OCI-LY7 (cell line): ENCODE results near the gene SKA3. TPM values are rescaled to one million over a fixed set of nuclear protein-coding genes. Genes with fewer than 3 reads are reported as not detected.
"Not testable (repeated sequence)": the region's sequence is repeated elsewhere in the genome, so short reads cannot be mapped to it uniquely, and the experiment has no call there.

Source experiments
- BruUV-seq: library from RNA; stranded (reverse); fragments of 400-500 nt; replicated peaks from 2 replicates; lab custom pipeline; 2021; lab: Mats Ljungman, UMichigan
- CTCF ChIA-PET: fragments of 300-600 bp; sonication (Branson Sonifier 250); formaldehyde crosslinking; loops from one replicate; lab custom pipeline; 2022; ENCODE audit warnings: antibody characterized with exemption; ENCODE audit not compliant: unreplicated experiment; lab: Charles Lee
- POLR2A ChIA-PET: fragments of 300-600 bp; sonication (Branson Sonifier 250); formaldehyde crosslinking; loops from one replicate; lab custom pipeline; 2022; ENCODE audit warnings: antibody characterized with exemption; lab: Charles Lee
- DNase-seq: peaks from one replicate; pipeline ENCODE4 v3.0.0-alpha.2; 2015; ENCODE audit warnings: low spot score
- H2AFZ ChIP-seq: fragments of 200-600 bp; sonication (generic), shearing (Covaris generic); 2 replicates; pipeline ENCODE4 v1.6.1; 2014; ENCODE audit warnings: mild to moderate bottlenecking, antibody characterized with exemption, low read length, moderate library complexity
- H3K27ac ChIP-seq: fragments of 200-600 bp; sonication (generic); 2 replicates; pipeline ENCODE4 v1.5.1; 2014; ENCODE audit warnings: mixed run types, low read depth, mild to moderate bottlenecking, moderate library complexity, low read length, inconsistent platforms; ENCODE audit not compliant: poor library complexity, severe bottlenecking
- H3K36me3 ChIP-seq: fragments of 200-600 bp; sonication (generic); 2 replicates; pipeline ENCODE4 v1.6.1; 2014; ENCODE audit warnings: mild to moderate bottlenecking, antibody characterized with exemption, low read length, moderate library complexity, mixed read lengths; ENCODE audit not compliant: insufficient read depth
- H3K4me1 ChIP-seq: fragments of 200-600 bp; sonication (generic); 2 replicates; pipeline ENCODE4 v1.5.1; 2014; ENCODE audit warnings: mild to moderate bottlenecking, low read length; ENCODE audit not compliant: insufficient read depth, poor library complexity, severe bottlenecking
- H3K4me2 ChIP-seq: fragments of 200-600 bp; sonication (generic); 2 replicates; pipeline ENCODE4 v1.6.1; 2014; ENCODE audit warnings: mild to moderate bottlenecking, low read length
- H3K4me3 ChIP-seq: fragments of 200-600 bp; sonication (generic); 2 replicates; pipeline ENCODE4 v1.5.1; 2014; ENCODE audit warnings: mild to moderate bottlenecking, low read depth, low read length; ENCODE audit not compliant: poor library complexity, severe bottlenecking
- H3K79me2 ChIP-seq: fragments of 200-600 bp; sonication (generic); 2 replicates; pipeline ENCODE4 v1.6.1; 2016; ENCODE audit warnings: low read depth, mild to moderate bottlenecking, low read length, moderate library complexity, mixed read lengths; ENCODE audit not compliant: insufficient read depth
- H3K9me2 ChIP-seq: fragments of 200-600 bp; sonication (generic); 2 replicates; pipeline ENCODE4 v1.6.1; 2016; ENCODE audit warnings: mild to moderate bottlenecking, low read length, mixed read lengths; ENCODE audit not compliant: insufficient read depth
- H3K9me3 ChIP-seq: fragments of 200-600 bp; sonication (generic); 2 replicates; pipeline ENCODE4 v1.6.1; 2014; ENCODE audit warnings: mild to moderate bottlenecking, mixed run types, low read length, mixed read lengths
- H4K20me1 ChIP-seq: fragments of 200-600 bp; sonication (generic); 2 replicates; pipeline ENCODE4 v1.6.1; 2014; ENCODE audit warnings: mild to moderate bottlenecking, antibody characterized with exemption, low read length, moderate library complexity, mixed read lengths; ENCODE audit not compliant: insufficient read depth
- EZH2phosphoT487 ChIP-seq: fragments of 200-600 bp; sonication (generic); IDR thresholded peaks from 2 replicates; pipeline ENCODE4 v1.6.1; 2018; ENCODE audit warnings: low read depth, borderline replicate concordance, mild to moderate bottlenecking, mixed run types, antibody characterized with exemption, low read length, moderate library complexity, mixed read lengths
- intact Hi-C: fragments of 100-400 bp; cut with micrococcal nuclease; formaldehyde crosslinking; loops from one replicate; pipeline ENCODE4 v1.10.0; 2022; ENCODE audit not compliant: unreplicated experiment
- total RNA-seq, 2 experiments: library from RNA; depleted of rRNA in 1 of 2; stranded (reverse); fragments of >200 nt in 1 of 2; shearing (Covaris generic) in 1 of 2; gene quantifications; 2 replicates each; pipeline ENCODE4 v1.2.3, GENCODE V29; 2014 to 2022
- TF ChIP-seq, protein P1 (sequence below): fragments of 200-600 bp; sonication (generic); conservative IDR thresholded peaks from 2 replicates; pipeline ENCODE4 v1.5.1; 2014; ENCODE audit warnings: mild to moderate bottlenecking, antibody characterized with exemption, low read length, moderate library complexity, mixed read lengths

Gene SKA3
- total RNA-seq, 2 experiments from 2014 or later: 34.4 to 42.4 TPM

DNA sequence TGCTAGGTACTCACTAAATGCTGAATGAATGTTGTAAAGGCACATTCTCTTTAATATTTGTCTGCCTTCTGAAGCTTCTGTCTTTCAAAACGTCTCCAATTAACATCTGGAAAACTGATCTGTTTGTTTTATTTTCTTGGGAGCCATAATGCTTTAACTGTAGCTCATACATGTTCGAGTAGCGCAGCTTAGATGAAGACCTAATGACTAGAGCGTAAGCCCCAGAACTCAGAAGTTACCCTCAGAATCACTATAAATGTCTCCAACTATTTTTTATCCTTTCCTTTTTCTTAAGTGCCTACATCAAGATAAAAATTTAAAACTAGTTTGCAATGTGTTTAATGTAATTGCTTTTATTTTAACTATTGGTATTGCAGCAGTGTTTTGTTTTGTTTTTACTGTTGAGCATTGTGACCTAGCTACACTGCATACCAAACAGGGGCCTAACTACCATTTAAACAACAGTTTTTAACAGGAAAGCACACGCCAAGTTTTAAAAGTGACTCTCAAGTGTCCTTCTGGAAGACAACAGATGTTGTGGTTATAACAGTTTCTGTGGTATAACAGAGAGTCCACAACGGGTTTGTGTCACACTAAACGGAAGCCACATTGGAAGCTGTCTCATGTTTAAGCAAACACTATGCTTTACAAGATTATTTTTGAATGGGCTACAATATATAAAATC is 42.1 kb upstream of the SKA3 start:
- Histone ChIP-seq H3K36me3 (no peaks in the 10 kb centered on the region), H3K9me3 (no peaks in the 10 kb centered on the region), H2AFZ (peak overlapping the region; percentile 42; the same call in 1 of the 2 replicates), H3K9me2 (no peaks in the 10 kb centered on the region), H3K27ac (no peak overlapping the region), H3K79me2 (no peaks in the 10 kb centered on the region), H3K4me1 (no peaks in the 10 kb centered on the region), H3K4me2 (no peak overlapping the region), H4K20me1 (no peaks in the 10 kb centered on the region), H3K4me3 (no peak overlapping the region)
- BruUV-seq: no TSS peak
- DNase-seq: no peak
- ChIA-PET POLR2A (interaction anchor here (0.6 to 1.4 kb wide), 6 partner anchors 13 to 815 kb away, joined by 3 to 6 read pairs (median 4); partner anchors contain the start of genes MRPL57 and SKA3), CTCF (no interaction called here)
- intact Hi-C loops: no loop called here
- no peak for TF ChIP-seq EZH2phosphoT487
- TF ChIP-seq, protein P1, sequence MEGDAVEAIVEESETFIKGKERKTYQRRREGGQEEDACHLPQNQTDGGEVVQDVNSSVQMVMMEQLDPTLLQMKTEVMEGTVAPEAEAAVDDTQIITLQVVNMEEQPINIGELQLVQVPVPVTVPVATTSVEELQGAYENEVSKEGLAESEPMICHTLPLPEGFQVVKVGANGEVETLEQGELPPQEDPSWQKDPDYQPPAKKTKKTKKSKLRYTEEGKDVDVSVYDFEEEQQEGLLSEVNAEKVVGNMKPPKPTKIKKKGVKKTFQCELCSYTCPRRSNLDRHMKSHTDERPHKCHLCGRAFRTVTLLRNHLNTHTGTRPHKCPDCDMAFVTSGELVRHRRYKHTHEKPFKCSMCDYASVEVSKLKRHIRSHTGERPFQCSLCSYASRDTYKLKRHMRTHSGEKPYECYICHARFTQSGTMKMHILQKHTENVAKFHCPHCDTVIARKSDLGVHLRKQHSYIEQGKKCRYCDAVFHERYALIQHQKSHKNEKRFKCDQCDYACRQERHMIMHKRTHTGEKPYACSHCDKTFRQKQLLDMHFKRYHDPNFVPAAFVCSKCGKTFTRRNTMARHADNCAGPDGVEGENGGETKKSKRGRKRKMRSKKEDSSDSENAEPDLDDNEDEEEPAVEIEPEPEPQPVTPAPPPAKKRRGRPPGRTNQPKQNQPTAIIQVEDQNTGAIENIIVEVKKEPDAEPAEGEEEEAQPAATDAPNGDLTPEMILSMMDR: no peak

DNA sequence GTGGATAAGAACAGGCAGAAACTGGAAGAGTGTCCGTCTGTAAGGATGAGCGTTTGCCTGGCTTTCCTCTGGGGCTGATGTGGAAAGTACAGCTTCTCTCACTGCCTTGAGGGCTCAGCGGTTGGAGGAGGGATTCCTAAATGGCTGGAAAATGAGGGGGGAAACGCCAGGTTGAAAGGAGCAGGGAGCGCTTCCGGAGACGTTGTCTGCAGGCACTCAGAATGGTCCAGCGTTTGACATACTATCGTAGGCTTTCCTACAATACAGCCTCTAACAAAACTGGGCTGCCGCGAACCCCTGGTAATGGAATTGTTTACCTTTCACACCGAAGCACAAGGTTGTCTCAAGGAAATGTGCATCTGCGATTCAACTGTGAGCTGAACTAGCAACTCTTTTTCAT is 40.0 kb upstream of the SKA3 start:
- Histone ChIP-seq H3K79me2 (no peaks in the 10 kb centered on the region), H3K9me3 (no peaks in the 10 kb centered on the region), H4K20me1 (no peaks in the 10 kb centered on the region), H3K4me1 (no peaks in the 10 kb centered on the region), H3K9me2 (no peaks in the 10 kb centered on the region), H3K27ac (no peak overlapping the region), H3K4me3 (no peak overlapping the region), H2AFZ (no peak overlapping the region), H3K4me2 (no peak overlapping the region), H3K36me3 (no peaks in the 10 kb centered on the region)
- TF ChIP-seq, protein P1: no peak
- TF ChIP-seq EZH2phosphoT487: no peak
- CTCF ChIA-PET: no interaction called here
- intact Hi-C loops: no loop called here
- BruUV-seq: no TSS peak
- POLR2A ChIA-PET: no interaction called here
- no peak for DNase-seq

DNA sequence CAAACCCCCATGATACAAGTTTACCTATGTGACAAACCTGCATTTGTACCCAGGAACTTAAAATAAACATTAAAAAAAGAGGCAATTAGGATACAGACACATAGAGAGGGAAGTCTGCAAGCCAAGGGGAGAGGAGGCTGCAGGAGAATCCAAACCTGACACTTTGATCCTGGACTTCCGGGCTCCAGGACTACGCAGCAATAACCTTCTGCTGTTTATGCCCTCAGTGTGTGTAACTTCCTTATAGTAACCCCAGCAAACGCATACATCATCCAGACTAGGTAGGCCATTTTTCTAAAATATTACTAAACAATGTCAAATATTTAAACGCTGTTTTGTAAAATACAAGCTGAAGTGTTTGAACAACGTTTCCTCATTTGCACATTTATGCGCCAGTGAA is 39.1 kb upstream of the SKA3 start:
- BruUV-seq, H3K79me2 ChIP-seq, H3K4me2 ChIP-seq, H3K9me2 ChIP-seq, H2AFZ ChIP-seq, H3K4me1 ChIP-seq, DNase-seq, CTCF ChIA-PET, H3K27ac ChIP-seq, H4K20me1 ChIP-seq, H3K4me3 ChIP-seq, H3K9me3 ChIP-seq, intact Hi-C loops, H3K36me3 ChIP-seq: not testable (repeated sequence)
- POLR2A ChIA-PET: interaction anchor here (0.6 kb wide), 1 partner anchor 659 kb away, joined by 3 read pairs; no protein-coding TSS in a partner anchor
